Measurements from ENCODE around the gene BUB3. TPM values are rescaled to one million over a fixed set of nuclear protein-coding genes. Genes with fewer than 3 reads are reported as not detected.

The BUB3 gene
- total and polyA plus RNA-seq, 2 experiments from 2014 or later: 158 to 170 TPM

GRCh38 chr10:123143825-123144168 is 10.4 kb upstream of the BUB3 start:
- 10 to 15% methylated on average over 10 of the region's 10 CpGs for WGBS, 2 experiments (ENCODE audit: low coverage in 1 of 2, low lambda C conversion rate in 2 of 2, missing lambda C conversion rate in 2 of 2)
- H3K27ac ChIP-seq: no peak overlapping the region

GRCh38 chr10:123144697-123145541 is 9.3 kb upstream of the BUB3 start:
- Histone ChIP-seq H4K20me1 (ENCODE audit: insufficient read depth) (no peaks in the 10 kb centered on the region), H3K9me3 (ENCODE audit: low read depth) (no peaks in the 10 kb centered on the region), H3K4me1 (ENCODE audit: insufficient read depth) (no peaks in the 10 kb centered on the region), H3K27me3 (replicated peaks; ENCODE audit: insufficient read depth) (peaks cover 100% of the 10 kb centered on the region), H3F3A (ENCODE audit: insufficient read depth) (no peaks in the 10 kb centered on the region), H3K4me3 (no peak overlapping the region), H3K4me2 (ENCODE audit: unreplicated experiment) (no peak overlapping the region), H3K36me3 (ENCODE audit: low read depth) (no peaks in the 10 kb centered on the region), H3K79me2 (ENCODE audit: insufficient read depth) (no peaks in the 10 kb centered on the region), H3K27ac (no peak overlapping the region), H3K9ac (no peak overlapping the region), H2AFZ (no peak overlapping the region), H3K9me2 (ENCODE audit: insufficient read depth) (no peaks in the 10 kb centered on the region)
- in situ Hi-C loops (cut with MboI): loop anchor here (25.0 kb wide), 1 partner anchor 817 kb away; no protein-coding TSS in a partner anchor
- peak; percentile 21 for DNase-seq
- 10% methylated on average over 25 to 29 of the region's 29 CpGs for WGBS, 2 experiments (ENCODE audit: low coverage in 1 of 2, low lambda C conversion rate in 2 of 2, missing lambda C conversion rate in 2 of 2)
- peak; percentile 89 for TF ChIP-seq EZH2 (IDR thresholded peaks at IDR 0.05; ENCODE audit: insufficient read depth, poor library complexity, severe bottlenecking)
- TF ChIP-seq EZH2phosphoT487 (IDR thresholded peaks at IDR 0.05; ENCODE audit: insufficient read depth, low read depth): no peak

More at GRCh38 chr10:123143825-123144168, 10.4 kb upstream of the BUB3 start:
- Histone ChIP-seq H3F3A (ENCODE audit: insufficient read depth) (no peaks in the 10 kb centered on the region), H2AFZ (no peak overlapping the region), H3K4me2 (ENCODE audit: unreplicated experiment) (no peak overlapping the region), H3K9me3 (ENCODE audit: low read depth) (no peaks in the 10 kb centered on the region), H4K20me1 (ENCODE audit: insufficient read depth) (no peaks in the 10 kb centered on the region), H3K27me3 (replicated peaks; ENCODE audit: insufficient read depth) (peaks cover 100% of the 10 kb centered on the region), H3K4me1 (ENCODE audit: insufficient read depth) (no peaks in the 10 kb centered on the region), H3K4me3 (no peak overlapping the region), H3K36me3 (ENCODE audit: low read depth) (no peaks in the 10 kb centered on the region), H3K79me2 (ENCODE audit: insufficient read depth) (no peaks in the 10 kb centered on the region), H3K9ac (no peak overlapping the region), H3K9me2 (ENCODE audit: insufficient read depth) (no peaks in the 10 kb centered on the region)
- no peak for TF ChIP-seq EZH2 (IDR thresholded peaks at IDR 0.05; ENCODE audit: insufficient read depth, poor library complexity, severe bottlenecking)
- TF ChIP-seq EZH2phosphoT487 (IDR thresholded peaks at IDR 0.05; ENCODE audit: insufficient read depth, low read depth): no peak
- in situ Hi-C loops (cut with MboI): loop anchor here (25.0 kb wide), 1 partner anchor 819 kb away; no protein-coding TSS in a partner anchor
- DNase-seq: no peak

GRCh38 chr10:123145542-123146012 is 8.6 kb upstream of the BUB3 start:
- H3K4me2 ChIP-seq (ENCODE audit: unreplicated experiment): no peak overlapping the region
- H3K79me2 ChIP-seq (ENCODE audit: insufficient read depth): no peaks in the 10 kb centered on the region
- no peak overlapping the region for H2AFZ ChIP-seq
- in situ Hi-C loops (cut with MboI): loop anchor here (25.0 kb wide), 1 partner anchor 817 kb away; no protein-coding TSS in a partner anchor
- H3K4me3 ChIP-seq: no peak overlapping the region
- no peaks in the 10 kb centered on the region for H3F3A ChIP-seq (ENCODE audit: insufficient read depth)
- H3K9me3 ChIP-seq (ENCODE audit: low read depth): no peaks in the 10 kb centered on the region
- H3K4me1 ChIP-seq (ENCODE audit: insufficient read depth): no peaks in the 10 kb centered on the region
- H3K27me3 ChIP-seq (replicated peaks; ENCODE audit: insufficient read depth): peaks cover 100% of the 10 kb centered on the region
- no peaks in the 10 kb centered on the region for H4K20me1 ChIP-seq (ENCODE audit: insufficient read depth)
- DNase-seq: no peak
- TF ChIP-seq EZH2 (IDR thresholded peaks at IDR 0.05; ENCODE audit: insufficient read depth, poor library complexity, severe bottlenecking) (peak; percentile 37), EZH2phosphoT487 (IDR thresholded peaks at IDR 0.05; ENCODE audit: insufficient read depth, low read depth) (no peak; the same call in 1 of the 2 replicates)
- H3K9me2 ChIP-seq (ENCODE audit: insufficient read depth): no peaks in the 10 kb centered on the region
- H3K9ac ChIP-seq: no peak overlapping the region
- H3K27ac ChIP-seq: no peak overlapping the region
- no peaks in the 10 kb centered on the region for H3K36me3 ChIP-seq (ENCODE audit: low read depth)
- WGBS, 2 experiments (ENCODE audit: low coverage in 1 of 2, low lambda C conversion rate in 2 of 2, missing lambda C conversion rate in 2 of 2): 2 to 4% methylated on average over 14 of the region's 14 CpGs

- Histone ChIP-seq H3K4me3 (no peak overlapping the region), H3K27me3 (replicated peaks; ENCODE audit: insufficient read depth) (peaks cover 99% of the 10 kb centered on the region), H3K9ac (no peak overlapping the region), H3K79me2 (ENCODE audit: insufficient read depth) (no peaks in the 10 kb centered on the region), H4K20me1 (ENCODE audit: insufficient read depth) (no peaks in the 10 kb centered on the region), H3F3A (ENCODE audit: insufficient read depth) (no peaks in the 10 kb centered on the region), H3K27ac (no peak overlapping the region), H3K9me2 (ENCODE audit: insufficient read depth) (no peaks in the 10 kb centered on the region), H3K36me3 (ENCODE audit: low read depth) (no peaks in the 10 kb centered on the region), H3K4me2 (ENCODE audit: unreplicated experiment) (no peak overlapping the region), H3K9me3 (ENCODE audit: low read depth) (no peaks in the 10 kb centered on the region), H2AFZ (no peak overlapping the region), H3K4me1 (ENCODE audit: insufficient read depth) (no peaks in the 10 kb centered on the region)
- peak; percentile 41 for DNase-seq
- 6 to 7% methylated on average over 58 to 59 of the region's 59 CpGs for WGBS, 2 experiments (ENCODE audit: low coverage in 1 of 2, low lambda C conversion rate in 2 of 2, missing lambda C conversion rate in 2 of 2)
- no peak for TF ChIP-seq EZH2 (IDR thresholded peaks at IDR 0.05; ENCODE audit: insufficient read depth, poor library complexity, severe bottlenecking)
- 0 out of 2 replicates have a peak, but pooled peaks have one; percentile 9 for TF ChIP-seq EZH2phosphoT487 (IDR thresholded peaks at IDR 0.05; ENCODE audit: insufficient read depth, low read depth)
- in situ Hi-C loops (cut with MboI): loop anchor here (25.0 kb wide), 1 partner anchor 816 kb away; no protein-coding TSS in a partner anchor
Observed at GRCh38 chr10:123146013-123146893, 7.9 kb upstream of the BUB3 start.
